ENCODE measurements around the gene SUMO4. TPM values are rescaled to one million over a fixed set of nuclear protein-coding genes. Genes with fewer than 3 reads are reported as not detected.

SUMO4 gene
- total RNA-seq, 2 donors from 2014 or later: 1.3 to 1.9 TPM

DNA sequence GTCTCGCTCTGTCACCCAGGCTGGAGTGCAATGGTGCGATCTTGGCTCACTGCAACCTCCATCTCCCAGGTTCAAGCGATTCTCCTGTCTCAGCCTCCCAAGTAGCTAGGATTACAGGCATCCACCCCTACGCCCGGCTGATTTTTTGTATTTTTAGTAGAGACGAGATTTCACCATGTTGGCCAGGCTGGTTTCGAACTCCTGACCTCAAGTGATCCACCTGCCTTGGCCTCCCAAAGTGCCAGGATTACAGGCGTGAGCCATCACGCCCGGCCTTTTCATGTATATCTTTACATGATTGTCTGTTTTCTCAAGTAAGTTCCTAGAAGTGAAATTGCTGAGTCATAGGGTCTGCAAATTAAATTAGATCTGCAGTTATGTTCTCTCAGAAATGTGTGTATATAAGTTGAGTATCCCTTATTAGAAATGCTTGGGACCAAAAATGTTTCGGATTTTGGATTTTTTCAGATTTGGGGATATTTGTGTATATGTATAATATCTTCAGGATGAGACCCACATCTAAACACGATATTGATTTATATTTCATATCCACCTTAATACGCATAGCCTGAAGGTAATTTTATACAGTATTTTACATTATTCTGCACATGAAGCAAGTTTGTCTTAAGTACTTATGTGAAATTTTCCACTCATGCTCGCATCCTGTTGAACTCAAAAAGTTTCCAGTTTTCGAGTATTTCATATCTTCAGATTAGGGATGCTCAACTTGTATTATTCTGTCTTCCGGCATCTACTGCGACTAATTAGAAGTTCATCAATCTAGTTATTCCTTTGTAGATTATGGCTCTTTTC is 42.1 kb upstream of the SUMO4 start:
- Mint-ChIP-seq H3K27me3 (ENCODE audit: insufficient read depth) (no peaks in the 10 kb centered on the region), H3K4me1 (peaks cover 4% of the 10 kb centered on the region), H3K27ac (no peak overlapping the region), H3K36me3 (ENCODE audit: low read depth) (peaks cover 11% of the 10 kb centered on the region), H3K9me3 (no peaks in the 10 kb centered on the region), H3K4me3 (no peak overlapping the region)
- Histone ChIP-seq H3K4me1 (ENCODE audit: control insufficient read depth, insufficient read depth, low read length) (peaks cover under 1% of the 10 kb centered on the region), H3K27ac (ENCODE audit: low read depth, low read length) (no peak overlapping the region), H3K9me3 (ENCODE audit: control insufficient read depth, low read length) (no peaks in the 10 kb centered on the region), H3K9ac (ENCODE audit: extremely low read depth, low read length, poor library complexity, severe bottlenecking) (no peak overlapping the region), H3K27me3 (ENCODE audit: control insufficient read depth, insufficient read depth, low read length, poor library complexity, severe bottlenecking) (no peaks in the 10 kb centered on the region), H3K4me3 (ENCODE audit: low read length) (no peak overlapping the region), H3K36me3 (ENCODE audit: control insufficient read depth, insufficient read depth, low read length) (peaks cover 9% of the 10 kb centered on the region)
- TF ChIP-seq, protein P1, sequence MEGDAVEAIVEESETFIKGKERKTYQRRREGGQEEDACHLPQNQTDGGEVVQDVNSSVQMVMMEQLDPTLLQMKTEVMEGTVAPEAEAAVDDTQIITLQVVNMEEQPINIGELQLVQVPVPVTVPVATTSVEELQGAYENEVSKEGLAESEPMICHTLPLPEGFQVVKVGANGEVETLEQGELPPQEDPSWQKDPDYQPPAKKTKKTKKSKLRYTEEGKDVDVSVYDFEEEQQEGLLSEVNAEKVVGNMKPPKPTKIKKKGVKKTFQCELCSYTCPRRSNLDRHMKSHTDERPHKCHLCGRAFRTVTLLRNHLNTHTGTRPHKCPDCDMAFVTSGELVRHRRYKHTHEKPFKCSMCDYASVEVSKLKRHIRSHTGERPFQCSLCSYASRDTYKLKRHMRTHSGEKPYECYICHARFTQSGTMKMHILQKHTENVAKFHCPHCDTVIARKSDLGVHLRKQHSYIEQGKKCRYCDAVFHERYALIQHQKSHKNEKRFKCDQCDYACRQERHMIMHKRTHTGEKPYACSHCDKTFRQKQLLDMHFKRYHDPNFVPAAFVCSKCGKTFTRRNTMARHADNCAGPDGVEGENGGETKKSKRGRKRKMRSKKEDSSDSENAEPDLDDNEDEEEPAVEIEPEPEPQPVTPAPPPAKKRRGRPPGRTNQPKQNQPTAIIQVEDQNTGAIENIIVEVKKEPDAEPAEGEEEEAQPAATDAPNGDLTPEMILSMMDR (conservative IDR thresholded peaks at IDR 0.05): no peak
- no peak for DNase-seq
- 93 to 97% methylated on average over 12 to 17 of the region's 17 CpGs for WGBS, 2 experiments (ENCODE audit: insufficient coverage in 1 of 2, insufficient read length in 1 of 2)

DNA sequence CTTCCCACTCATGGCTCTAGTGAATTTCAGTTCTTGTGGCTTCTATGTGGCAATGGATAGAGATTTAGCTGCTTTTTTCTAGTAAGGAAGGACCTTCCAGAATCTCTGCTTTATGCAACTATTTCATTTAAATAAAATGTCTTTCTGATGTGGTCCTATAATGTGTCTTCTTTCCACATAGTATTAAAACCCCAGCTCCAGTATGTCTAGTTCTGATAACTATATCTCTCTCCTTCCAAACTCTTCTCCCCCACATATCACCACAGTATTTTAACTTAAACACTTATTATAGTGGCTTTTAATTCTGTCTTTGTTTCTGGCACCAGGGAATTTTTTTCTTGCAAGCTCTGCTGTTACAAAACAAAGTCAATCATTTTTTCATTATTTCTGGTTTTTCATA is 40.6 kb upstream of the SUMO4 start:
- no peaks in the 10 kb centered on the region for H3K27me3 ChIP-seq (ENCODE audit: control insufficient read depth, insufficient read depth, low read length, poor library complexity, severe bottlenecking)
- no peak for DNase-seq
- TF ChIP-seq, protein P1 (conservative IDR thresholded peaks at IDR 0.05): no peak
- H3K36me3 ChIP-seq (ENCODE audit: control insufficient read depth, insufficient read depth, low read length): peaks cover 5% of the 10 kb centered on the region
- peaks cover 3% of the 10 kb centered on the region for H3K4me1 ChIP-seq (ENCODE audit: control insufficient read depth, insufficient read depth, low read length)
- Mint-ChIP-seq H3K27ac (no peak overlapping the region), H3K27me3 (ENCODE audit: insufficient read depth) (no peaks in the 10 kb centered on the region), H3K36me3 (ENCODE audit: low read depth) (peaks cover 11% of the 10 kb centered on the region), H3K9me3 (no peaks in the 10 kb centered on the region), H3K4me1 (peaks cover 7% of the 10 kb centered on the region), H3K4me3 (no peak overlapping the region)
- H3K9ac ChIP-seq (ENCODE audit: extremely low read depth, low read length, poor library complexity, severe bottlenecking): no peak overlapping the region
- no peak overlapping the region for H3K4me3 ChIP-seq (ENCODE audit: low read length)
- no peak overlapping the region for H3K27ac ChIP-seq (ENCODE audit: low read depth, low read length)
- H3K9me3 ChIP-seq (ENCODE audit: control insufficient read depth, low read length): no peaks in the 10 kb centered on the region

DNA sequence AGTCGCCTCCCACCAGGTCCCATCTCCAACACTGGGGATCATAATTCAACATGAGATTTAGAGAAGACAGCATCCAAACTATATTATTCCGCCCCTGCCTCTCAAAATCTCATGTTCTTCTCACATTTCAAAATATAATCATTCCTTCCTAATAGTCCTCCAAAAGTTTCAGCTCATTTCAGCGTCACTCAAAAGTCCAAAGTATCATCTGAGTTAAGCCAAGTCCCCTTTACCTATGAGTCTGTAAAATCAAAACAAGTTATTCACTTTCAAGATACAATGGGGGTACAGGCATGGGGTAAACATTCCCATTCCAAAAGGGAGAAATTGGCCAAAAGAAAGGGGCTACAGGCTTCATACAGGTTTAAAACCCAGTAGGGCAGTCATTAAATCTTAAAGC is 39.5 kb upstream of the SUMO4 start:
- Histone ChIP-seq H3K9ac (ENCODE audit: extremely low read depth, low read length, poor library complexity, severe bottlenecking) (no peak overlapping the region), H3K9me3 (ENCODE audit: control insufficient read depth, low read length) (no peaks in the 10 kb centered on the region), H3K27ac (ENCODE audit: low read depth, low read length) (no peak overlapping the region), H3K36me3 (ENCODE audit: control insufficient read depth, insufficient read depth, low read length) (peaks cover 5% of the 10 kb centered on the region), H3K4me3 (ENCODE audit: low read length) (no peak overlapping the region), H3K4me1 (ENCODE audit: control insufficient read depth, insufficient read depth, low read length) (peaks cover 3% of the 10 kb centered on the region), H3K27me3 (ENCODE audit: control insufficient read depth, insufficient read depth, low read length, poor library complexity, severe bottlenecking) (no peaks in the 10 kb centered on the region)
- Mint-ChIP-seq H3K27ac (no peak overlapping the region), H3K36me3 (ENCODE audit: low read depth) (peaks cover 11% of the 10 kb centered on the region), H3K4me1 (peaks cover 7% of the 10 kb centered on the region), H3K9me3 (no peaks in the 10 kb centered on the region), H3K4me3 (no peak overlapping the region), H3K27me3 (ENCODE audit: insufficient read depth) (no peaks in the 10 kb centered on the region)
- WGBS, 2 experiments (ENCODE audit: insufficient coverage in 1 of 2, insufficient read length in 1 of 2): 94% methylated on average over 3 of the region's 3 CpGs
- no peak for DNase-seq
- TF ChIP-seq, protein P1 (conservative IDR thresholded peaks at IDR 0.05): no peak

Data from endodermal cell (in vitro differentiated cells).